GM19467 (cell line): ENCODE data around the gene GATD1.

Experiments
- ATAC-seq: cut with Tn5 transposase; IDR thresholded peaks from one replicate; pipeline ENCODE4 v1.9.1; 2021; ENCODE audit warnings: mild to moderate bottlenecking, moderate library complexity; ENCODE audit not compliant: unreplicated experiment

Gene GATD1

DNA sequence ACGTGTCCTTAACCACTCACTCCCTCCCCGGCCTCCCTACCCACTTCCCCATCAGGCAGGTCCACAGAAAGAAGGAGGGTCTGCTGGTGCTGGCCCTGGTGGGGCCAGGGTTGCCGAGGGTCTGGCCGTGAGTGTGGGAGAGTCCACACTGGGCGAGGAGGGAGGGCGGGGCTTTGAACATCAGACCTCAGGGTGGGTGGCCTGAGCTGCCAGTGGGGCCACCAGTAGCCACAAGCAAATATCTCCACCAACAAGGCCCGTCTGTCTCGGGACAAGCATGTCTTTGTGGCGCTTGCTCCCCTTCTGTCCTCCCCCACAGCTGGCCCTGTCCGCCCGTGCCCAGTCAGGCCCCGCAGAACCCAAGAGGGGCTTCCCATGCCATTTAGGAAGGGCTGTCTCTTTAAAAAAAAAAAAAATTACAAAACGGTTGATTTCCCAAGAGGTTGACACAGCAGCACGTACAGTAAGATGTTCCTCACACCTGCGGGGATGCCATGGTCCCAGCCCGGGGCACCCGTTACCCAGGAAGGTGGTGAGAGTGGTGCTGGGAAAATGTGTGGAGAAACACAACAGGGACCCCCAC lies 47.7 kb downstream of the GATD1 start:
- ATAC-seq, result no peak

- no peak for ATAC-seq
Observed at GRCh38 chr11:728901-729491, 48.3 kb downstream of the GATD1 start.

DNA sequence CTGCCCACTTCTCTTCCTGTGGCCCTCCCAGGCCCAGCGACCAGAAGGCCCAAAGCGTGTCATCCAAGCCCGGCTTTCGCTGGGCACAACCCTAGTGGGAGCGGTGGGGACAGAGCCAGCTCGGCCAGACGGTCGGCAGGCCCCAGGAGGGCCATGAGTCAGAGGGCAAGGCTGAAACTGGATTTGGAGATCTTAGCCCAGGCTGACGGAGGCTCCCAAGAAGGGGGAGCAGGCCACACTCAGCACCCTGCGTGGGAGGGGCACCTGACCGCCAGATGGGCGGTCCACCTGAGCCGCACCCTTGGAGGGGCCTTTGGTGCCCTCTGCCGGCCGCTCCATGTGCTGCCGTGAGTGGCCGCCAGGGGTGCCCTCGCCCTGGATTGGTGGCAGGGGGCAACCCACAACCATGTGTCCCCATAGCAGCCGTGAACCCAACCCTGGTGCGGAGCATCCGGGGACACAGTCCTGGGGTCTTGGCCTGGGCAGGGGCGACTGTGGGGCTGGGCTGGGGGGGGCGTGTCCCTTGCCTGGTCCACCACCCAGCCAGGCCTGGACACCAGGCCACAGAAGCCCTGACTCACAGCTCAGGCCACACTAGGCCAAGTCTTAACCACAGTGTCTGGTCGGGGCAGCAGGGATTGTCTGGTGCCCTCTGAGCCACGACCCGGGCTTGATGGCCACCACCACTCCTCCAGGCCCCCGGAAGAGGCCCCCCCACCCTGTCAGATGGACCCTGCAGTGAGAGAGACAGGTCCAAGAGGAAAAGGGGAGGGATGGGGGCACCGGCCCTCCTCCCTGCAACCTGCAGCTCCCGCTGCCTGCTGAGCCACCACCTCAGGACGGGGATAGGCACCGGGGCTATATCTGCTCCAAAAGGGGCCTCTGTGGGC lies 49.2 kb downstream of the GATD1 start:
- ATAC-seq, result no peak

DNA sequence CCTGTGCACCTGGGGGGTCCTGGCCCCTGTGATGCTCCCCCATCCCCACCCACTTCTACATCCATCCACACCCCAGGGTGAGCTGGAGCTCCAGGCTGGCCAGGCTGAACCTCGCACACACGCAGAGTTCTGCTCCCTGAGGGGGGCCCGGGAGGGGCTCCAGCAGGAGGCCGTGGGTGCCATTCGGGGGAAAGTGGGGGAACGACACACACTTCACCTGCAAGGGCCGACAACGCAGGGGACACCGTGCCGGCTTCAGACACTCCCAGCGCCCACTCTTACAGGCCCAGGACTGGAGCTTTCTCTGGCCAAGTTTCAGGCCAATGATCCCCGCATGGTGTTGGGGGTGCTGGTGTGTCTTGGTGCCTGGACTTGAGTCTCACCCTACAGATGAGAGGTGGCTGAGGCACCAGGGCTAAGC lies 50.0 kb downstream of the GATD1 start:
- ATAC-seq, result no peak

DNA sequence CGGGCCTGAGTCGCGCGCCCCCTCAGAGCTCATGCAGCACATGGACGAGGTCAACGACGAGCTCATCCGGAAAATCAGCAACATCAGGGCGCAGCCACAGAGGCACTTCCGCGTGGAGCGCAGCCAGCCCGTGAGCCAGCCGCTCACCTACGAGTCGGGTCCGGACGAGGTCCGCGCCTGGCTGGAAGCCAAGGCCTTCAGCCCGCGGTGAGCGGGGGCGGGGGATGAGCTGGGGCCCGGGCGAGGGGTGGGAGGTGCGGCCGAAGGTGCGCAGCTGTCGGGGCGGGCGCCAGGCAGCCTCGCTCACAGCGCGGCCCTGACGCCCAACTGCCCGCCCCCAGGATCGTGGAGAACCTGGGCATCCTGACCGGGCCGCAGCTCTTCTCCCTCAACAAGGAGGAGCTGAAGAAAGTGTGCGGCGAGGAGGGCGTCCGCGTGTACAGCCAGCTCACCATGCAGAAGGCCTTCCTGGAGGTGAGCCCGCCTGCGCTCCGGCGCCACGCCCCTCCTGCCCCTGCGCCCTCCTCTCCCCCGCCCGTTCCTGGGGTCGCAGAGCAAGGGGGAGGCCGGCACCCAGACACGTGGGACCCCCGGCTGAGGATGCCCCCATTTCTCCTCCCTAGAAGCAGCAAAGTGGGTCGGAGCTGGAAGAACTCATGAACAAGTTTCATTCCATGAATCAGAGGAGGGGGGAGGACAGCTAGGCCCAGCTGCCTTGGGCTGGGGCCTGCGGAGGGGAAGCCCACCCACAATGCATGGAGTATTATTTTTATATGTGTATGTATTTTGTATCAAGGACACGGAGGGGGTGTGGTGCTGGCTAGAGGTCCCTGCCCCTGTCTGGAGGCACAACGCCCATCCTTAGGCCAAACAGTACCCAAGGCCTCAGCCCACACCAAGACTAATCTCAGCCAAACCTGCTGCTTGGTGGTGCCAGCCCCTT lies 50.7 kb downstream of the GATD1 start:
- no peak for ATAC-seq

GRCh38 chr11:725624-726202 lies 51.6 kb downstream of the GATD1 start:
- ATAC-seq, result no peak

GRCh38 chr11:724778-725386 lies 52.4 kb downstream of the GATD1 start:
- ATAC-seq, result no peak

DNA sequence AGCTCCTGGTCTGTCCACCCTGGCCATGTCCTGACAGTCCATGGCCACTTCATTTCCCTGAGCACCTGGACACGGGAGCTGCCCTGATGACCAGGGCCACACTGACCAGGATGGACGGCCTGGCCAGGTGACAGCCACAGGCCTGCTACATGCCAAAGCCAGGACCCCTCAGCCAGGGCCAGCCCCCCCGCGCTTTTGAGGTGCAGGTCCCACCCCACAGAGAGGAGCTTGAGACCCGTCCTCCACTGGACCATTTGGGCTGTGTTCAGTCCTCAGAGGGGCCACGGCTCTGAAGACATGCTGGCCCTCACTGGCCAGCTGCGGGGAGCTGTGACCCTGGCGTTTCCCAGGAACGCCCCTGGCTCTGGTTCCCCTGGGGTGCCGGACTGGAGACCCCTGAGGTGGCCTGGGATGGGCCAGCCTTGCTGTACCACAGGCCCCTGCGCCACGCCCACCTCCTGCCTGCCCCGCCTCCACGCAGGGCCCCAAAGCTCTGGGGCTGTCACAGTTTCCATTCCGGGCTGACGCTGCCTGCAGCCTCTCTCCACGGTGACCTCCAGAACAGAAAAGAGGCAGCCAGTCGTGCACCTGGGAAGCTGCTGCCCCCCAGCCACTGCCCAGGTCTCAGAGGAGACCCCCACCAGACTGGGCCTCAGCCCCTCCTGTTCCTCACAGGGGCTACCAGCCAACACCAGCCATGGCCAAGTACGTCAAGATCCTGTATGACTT lies 53.1 kb downstream of the GATD1 start:
- ATAC-seq, result no peak

- no peak for ATAC-seq
Observed at GRCh38 chr11:723120-723883, 54.0 kb downstream of the GATD1 start.

- no peak for ATAC-seq
Observed at GRCh38 chr11:722346-722811, 54.9 kb downstream of the GATD1 start.

- ATAC-seq, result no peak
Observed at GRCh38 chr11:721741-722345, 55.4 kb downstream of the GATD1 start.

DNA sequence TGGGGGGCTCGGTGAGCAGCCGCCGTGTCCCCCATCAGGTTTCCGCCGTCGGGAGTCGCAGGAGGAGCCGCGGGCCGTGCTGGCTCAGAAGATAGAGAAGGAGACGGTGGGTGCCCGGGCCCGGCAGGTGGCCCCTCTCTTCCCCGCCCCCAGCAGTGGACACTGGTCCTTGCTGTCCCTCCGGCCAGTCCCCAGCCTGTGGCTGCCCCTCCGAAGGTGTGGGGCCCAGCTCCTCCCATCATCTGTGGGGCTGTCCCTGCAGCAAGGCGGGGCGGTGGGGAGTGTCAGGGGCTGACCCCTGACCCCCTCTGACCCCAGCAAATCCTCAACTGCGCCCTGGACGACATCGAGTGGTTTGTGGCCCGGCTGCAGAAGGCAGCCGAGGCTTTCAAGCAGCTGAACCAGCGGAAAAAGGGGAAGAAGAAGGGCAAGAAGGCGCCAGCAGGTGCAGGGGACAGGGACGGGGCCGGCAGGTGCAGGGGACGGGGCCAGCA lies 56.0 kb downstream of the GATD1 start:
- ATAC-seq, result no peak

- ATAC-seq, result no peak
Observed at GRCh38 chr11:720642-721246, 56.5 kb downstream of the GATD1 start.

- no peak for ATAC-seq
Observed at GRCh38 chr11:720017-720641, 57.2 kb downstream of the GATD1 start.

GRCh38 chr11:719214-720016 lies 57.9 kb downstream of the GATD1 start:
- ATAC-seq, result no peak
